Fibroblast of skin of back (primary cell): ENCODE results near the gene SP6.

Source experiments
- DNase-seq: peaks from one replicate; pipeline ENCODE4 v3.0.0-alpha.2; 2013

The SP6 gene

GRCh38 chr17:47831003-47831933, 19.7 kb downstream of the SP6 start, which contains the start of the genes LRRC46 and MRPL10:
TSS of gene LRRC46 (plus strand) at chr17:47831670. CDS start at chr17:47831990, 320 bp downstream.
TSS of gene MRPL10 (minus strand) at chr17:47831541. CDS start at chr17:47831511, 30 bp downstream.
- DNase-seq: peak; percentile 92

- no peak for DNase-seq
Measured at GRCh38 chr17:47830396-47831002, 20.5 kb downstream of the SP6 start.

- no peak for DNase-seq
Measured at GRCh38 chr17:47829870-47830269, 21.1 kb downstream of the SP6 start.

- no peak for DNase-seq
Measured at GRCh38 chr17:47823519-47823918, 27.4 kb downstream of the SP6 start.

GRCh38 chr17:47822785-47823184, 28.2 kb downstream of the SP6 start:
- no peak for DNase-seq

GRCh38 chr17:47821424-47822391, 29.3 kb downstream of the SP6 start, which contains the start of gene OSBPL7:
TSS of gene OSBPL7 (minus strand) at chr17:47821794. CDS start at chr17:47820278, 1,516 bp downstream.
- peak; percentile 89 for DNase-seq

GRCh38 chr17:47821031-47821423, 29.9 kb downstream of the SP6 start:
- DNase-seq: no peak

- DNase-seq: no peak
Measured at GRCh38 chr17:47820033-47820789, 30.8 kb downstream of the SP6 start.

- DNase-seq: no peak
Measured at GRCh38 chr17:47819475-47819874, 31.5 kb downstream of the SP6 start.

GRCh38 chr17:47818002-47818695, 32.8 kb downstream of the SP6 start:
- DNase-seq: no peak

- DNase-seq: no peak
Measured at GRCh38 chr17:47816947-47817346, 34.0 kb downstream of the SP6 start.

GRCh38 chr17:47816111-47816735, 34.7 kb downstream of the SP6 start:
- no peak for DNase-seq

- no peak for DNase-seq
Measured at GRCh38 chr17:47815106-47815918, 35.7 kb downstream of the SP6 start.

GRCh38 chr17:47813512-47814031, 37.4 kb downstream of the SP6 start:
- no peak for DNase-seq

- DNase-seq: no peak
Measured at GRCh38 chr17:47813077-47813476, 37.9 kb downstream of the SP6 start.

- no peak for DNase-seq
Measured at GRCh38 chr17:47812146-47812920, 38.6 kb downstream of the SP6 start.

- no peak for DNase-seq
Measured at GRCh38 chr17:47811709-47812108, 39.3 kb downstream of the SP6 start.

GRCh38 chr17:47810901-47811635, 39.9 kb downstream of the SP6 start:
- no peak for DNase-seq
